Measurements from ENCODE around the gene XKR7.

The XKR7 gene

DNA sequence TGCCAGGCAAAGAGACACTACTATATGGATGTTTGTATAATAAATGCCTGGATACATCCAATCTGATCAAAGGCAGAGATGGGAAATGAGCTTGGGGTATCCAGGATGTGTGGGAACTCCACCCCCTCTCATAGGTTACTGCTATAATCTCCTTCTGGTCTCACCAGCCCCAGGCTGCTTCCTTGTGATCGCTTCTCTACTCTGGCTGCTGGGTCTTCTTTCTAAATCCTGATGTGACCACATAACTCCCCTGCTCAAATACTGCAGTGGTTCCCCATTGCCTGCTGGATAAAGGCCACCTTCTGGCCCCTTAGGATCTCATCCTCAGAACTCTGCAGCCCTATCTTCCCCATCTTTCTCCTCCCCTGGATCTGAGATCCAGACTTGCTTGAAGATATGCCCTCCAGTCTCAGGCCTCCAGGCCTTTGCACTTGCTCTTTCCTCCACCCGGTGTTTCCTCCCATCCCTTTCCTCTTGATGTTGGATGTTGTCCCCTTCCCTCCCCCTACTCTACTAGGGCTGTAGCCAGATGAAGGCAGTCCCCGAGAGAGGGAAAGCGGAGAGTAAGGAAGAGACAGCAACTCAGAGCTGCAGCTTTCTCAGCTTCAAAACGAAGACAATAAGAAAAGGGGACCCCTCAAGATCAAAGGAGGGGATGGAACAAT is 828 bp upstream of the XKR7 start:
- Histone ChIP-seq H3K4me1 (ENCODE audit: control extremely low read depth in 1 of 4, control insufficient read depth in 4 of 4, insufficient read depth in 4 of 4, low read length in 3 of 4) (peaks cover 0 to 12% (median 11%) of the 10 kb centered on the region in 4 experiments), H3K27me3 (replicated peaks in 2 of 5; ENCODE audit: control insufficient read depth in 4 of 5, insufficient read depth in 5 of 5, low read length in 4 of 5) (peaks cover 2 to 74% (median 31%) of the 10 kb centered on the region in 5 experiments), H3K9me3 (ENCODE audit: control extremely low read depth in 1 of 5, control insufficient read depth in 4 of 5, insufficient read depth in 2 of 5, low read depth in 1 of 5, low read length in 4 of 5) (no peaks in the 10 kb centered on the region), H3K4me3 (ENCODE audit: control insufficient read depth in 1 of 7, extremely low read depth in 1 of 7, insufficient read depth in 4 of 7, low read depth in 2 of 7, low read length in 6 of 7) (no peak overlapping the region), H3K36me3 (ENCODE audit: control insufficient read depth in 4 of 4, insufficient read depth in 4 of 4, low read length in 3 of 4) (no peaks in the 10 kb centered on the region), H3K27ac (ENCODE audit: insufficient read depth in 1 of 2, low read depth in 1 of 2, low read length in 2 of 2, poor library complexity in 1 of 2, severe bottlenecking in 2 of 2) (no peak overlapping the region)
- WGBS (ENCODE audit: insufficient coverage): 10% methylated on average over 4 of the region's 5 CpGs
- CTCF ChIA-PET: interaction anchor here (1.1 kb wide), 1 partner anchor 14 kb away, joined by 3 read pairs; no protein-coding TSS in a partner anchor
- no peak for DNase-seq
- POLR2A ChIA-PET: interaction anchor here (1.4 kb wide), 1 partner anchor 15 kb away, joined by 3 read pairs; the partner anchor contains the start of gene PDRG1

DNA sequence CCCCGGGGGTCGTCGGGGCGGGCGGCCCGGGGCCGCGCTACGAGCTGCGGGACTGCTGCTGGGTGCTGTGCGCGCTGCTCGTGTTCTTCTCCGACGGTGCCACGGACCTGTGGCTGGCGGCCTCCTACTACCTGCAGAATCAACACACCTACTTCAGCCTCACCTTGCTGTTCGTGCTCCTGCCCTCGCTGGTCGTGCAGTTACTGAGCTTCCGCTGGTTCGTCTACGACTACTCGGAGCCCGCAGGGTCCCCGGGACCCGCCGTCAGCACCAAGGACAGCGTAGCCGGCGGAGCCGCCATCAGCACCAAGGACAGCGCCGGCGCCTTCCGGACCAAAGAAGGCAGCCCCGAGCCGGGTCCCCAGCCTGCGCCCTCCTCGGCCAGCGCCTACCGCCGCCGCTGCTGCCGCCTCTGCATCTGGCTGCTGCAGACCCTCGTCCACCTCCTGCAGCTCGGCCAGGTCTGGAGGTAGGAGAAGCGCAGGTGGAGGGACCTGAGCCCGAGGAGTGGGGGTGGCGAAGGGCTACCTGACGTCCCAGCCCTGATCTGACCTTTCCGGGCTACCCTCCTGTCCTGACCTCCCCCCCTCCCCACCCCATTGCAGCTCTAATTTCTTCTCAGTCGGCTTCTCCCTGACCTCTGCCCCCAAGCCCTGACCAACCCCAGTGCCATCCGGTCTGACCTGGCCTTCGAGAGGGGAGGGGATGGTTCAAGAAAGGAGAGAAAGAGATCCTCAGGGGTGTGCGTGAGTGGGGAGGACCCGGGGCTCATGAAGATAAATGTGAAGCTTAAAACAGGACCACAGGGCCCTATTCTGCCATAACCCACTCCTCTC is 558 bp downstream of the XKR7 start:
- peak overlapping the region in 6 of 7 experiments; percentile 48 to 73 (median 57) for H3K4me3 ChIP-seq (ENCODE audit: control insufficient read depth in 1 of 7, extremely low read depth in 1 of 7, insufficient read depth in 4 of 7, low read depth in 2 of 7, low read length in 6 of 7)
- POLR2A ChIA-PET: no interaction called here
- peaks cover 2 to 66% (median 35%) of the 10 kb centered on the region in 5 experiments for H3K27me3 ChIP-seq (replicated peaks in 2 of 5; ENCODE audit: control insufficient read depth in 4 of 5, insufficient read depth in 5 of 5, low read length in 4 of 5)

DNA sequence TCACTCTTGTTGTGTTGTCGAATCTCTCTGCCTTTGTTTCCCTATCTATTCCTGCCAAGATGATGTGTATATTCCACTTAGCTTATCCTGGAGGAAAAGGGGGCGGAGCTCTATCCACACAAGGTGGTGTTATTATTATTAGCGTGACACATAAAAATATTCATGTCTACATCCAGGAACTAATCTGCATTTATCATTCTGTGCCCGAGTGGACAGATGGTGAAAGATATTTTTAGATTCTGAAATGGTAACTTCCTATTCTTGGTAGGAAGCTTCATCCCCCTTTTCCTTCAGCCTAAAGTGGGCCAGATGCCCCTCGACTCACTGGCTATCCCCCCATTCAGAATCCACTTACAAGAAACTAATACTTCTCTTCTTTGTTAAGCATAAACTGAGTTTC is 2.0 kb downstream of the XKR7 start:
- peaks cover 0 to 12% (median 11%) of the 10 kb centered on the region in 4 experiments for H3K4me1 ChIP-seq (ENCODE audit: control extremely low read depth in 1 of 4, control insufficient read depth in 4 of 4, insufficient read depth in 4 of 4, low read length in 3 of 4)
- no peak overlapping the region for H3K27ac ChIP-seq (ENCODE audit: insufficient read depth in 1 of 2, low read depth in 1 of 2, low read length in 2 of 2, poor library complexity in 1 of 2, severe bottlenecking in 2 of 2)
- H3K9me3 ChIP-seq (ENCODE audit: control extremely low read depth in 1 of 5, control insufficient read depth in 4 of 5, insufficient read depth in 2 of 5, low read depth in 1 of 5, low read length in 4 of 5): no peaks in the 10 kb centered on the region
- ChIA-PET POLR2A (interaction anchor here (0.6 kb wide), 1 partner anchor 65 kb away, joined by 3 read pairs; no protein-coding TSS in a partner anchor), CTCF (interaction anchor here (1.0 to 2.5 kb wide), 11 partner anchors 13 to 166 kb away, joined by 3 to 8 read pairs (median 4); partner anchors contain the start of gene PDRG1)
- DNase-seq: no peak
- no peak overlapping the region for H3K4me3 ChIP-seq (ENCODE audit: control insufficient read depth in 1 of 7, extremely low read depth in 1 of 7, insufficient read depth in 4 of 7, low read depth in 2 of 7, low read length in 6 of 7)
- no peaks in the 10 kb centered on the region for H3K36me3 ChIP-seq (ENCODE audit: control insufficient read depth in 4 of 4, insufficient read depth in 4 of 4, low read length in 3 of 4)
- WGBS (ENCODE audit: insufficient coverage): 25% methylated on average over 1 of the region's 5 CpGs
- peaks cover 2 to 55% (median 33%) of the 10 kb centered on the region in 5 experiments for H3K27me3 ChIP-seq (replicated peaks in 2 of 5; ENCODE audit: control insufficient read depth in 4 of 5, insufficient read depth in 5 of 5, low read length in 4 of 5)

More for the DNA sequence above, 558 bp downstream of the XKR7 start:
- peaks cover 0 to 12% (median 11%) of the 10 kb centered on the region in 4 experiments for H3K4me1 ChIP-seq (ENCODE audit: control extremely low read depth in 1 of 4, control insufficient read depth in 4 of 4, insufficient read depth in 4 of 4, low read length in 3 of 4)
- peak; percentile 73 to 90 (median 88) for DNase-seq
- no peak overlapping the region for H3K27ac ChIP-seq (ENCODE audit: insufficient read depth in 1 of 2, low read depth in 1 of 2, low read length in 2 of 2, poor library complexity in 1 of 2, severe bottlenecking in 2 of 2)
- no peaks in the 10 kb centered on the region for H3K9me3 ChIP-seq (ENCODE audit: control extremely low read depth in 1 of 5, control insufficient read depth in 4 of 5, insufficient read depth in 2 of 5, low read depth in 1 of 5, low read length in 4 of 5)
- no peaks in the 10 kb centered on the region for H3K36me3 ChIP-seq (ENCODE audit: control insufficient read depth in 4 of 4, insufficient read depth in 4 of 4, low read length in 3 of 4)
- CTCF ChIA-PET: interaction anchor here (0.7 to 2.5 kb wide), 8 partner anchors 9 to 122 kb away, joined by 3 to 8 read pairs (median 4); no protein-coding TSS in a partner anchor
- WGBS (ENCODE audit: insufficient coverage): 2% methylated on average over 38 of the region's 57 CpGs

DNA sequence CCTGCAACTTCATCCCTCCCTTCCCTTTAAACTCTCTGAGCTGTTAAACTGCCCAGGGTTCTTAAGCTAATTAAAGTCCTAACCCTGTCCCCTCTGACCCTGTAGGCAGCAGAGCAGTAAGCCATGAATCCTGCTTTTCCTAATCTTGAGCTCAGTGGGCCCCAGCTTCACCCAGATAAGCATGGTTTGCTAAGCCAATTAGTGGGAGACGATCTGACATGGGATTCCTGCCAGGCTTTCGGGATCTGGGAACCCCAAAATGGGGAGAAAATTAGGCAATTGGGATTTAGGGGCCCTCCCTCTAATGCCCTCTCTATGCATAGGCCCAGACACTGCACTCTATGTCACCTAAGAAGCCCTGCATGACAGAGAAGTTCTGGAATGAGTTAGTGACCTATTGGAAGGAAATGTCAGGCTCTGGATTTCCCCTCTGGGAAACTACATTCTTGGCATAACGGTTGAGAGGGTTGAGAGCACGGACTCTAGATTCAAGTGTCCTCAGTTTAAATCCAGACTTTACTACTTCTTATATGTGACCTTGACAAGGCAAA is 4.6 kb downstream of the XKR7 start:
- peaks cover 2 to 36% (median 19%) of the 10 kb centered on the region in 5 experiments for H3K27me3 ChIP-seq (replicated peaks in 2 of 5; ENCODE audit: control insufficient read depth in 4 of 5, insufficient read depth in 5 of 5, low read length in 4 of 5)
- DNase-seq: no peak
- ChIA-PET CTCF (interaction anchor here (0.9 to 1.5 kb wide), 4 partner anchors 9 to 150 kb away, joined by 3 to 5 read pairs (median 3); no protein-coding TSS in a partner anchor), POLR2A (no interaction called here)
- no peak overlapping the region for H3K4me3 ChIP-seq (ENCODE audit: control insufficient read depth in 1 of 7, extremely low read depth in 1 of 7, insufficient read depth in 4 of 7, low read depth in 2 of 7, low read length in 6 of 7)
- no peaks in the 10 kb centered on the region for H3K9me3 ChIP-seq (ENCODE audit: control extremely low read depth in 1 of 5, control insufficient read depth in 4 of 5, insufficient read depth in 2 of 5, low read depth in 1 of 5, low read length in 4 of 5)
- no peaks in the 10 kb centered on the region for H3K36me3 ChIP-seq (ENCODE audit: control insufficient read depth in 4 of 4, insufficient read depth in 4 of 4, low read length in 3 of 4)
- H3K27ac ChIP-seq (ENCODE audit: insufficient read depth in 1 of 2, low read depth in 1 of 2, low read length in 2 of 2, poor library complexity in 1 of 2, severe bottlenecking in 2 of 2): no peak overlapping the region
- peaks cover 0 to 10% (median 8%) of the 10 kb centered on the region in 4 experiments for H3K4me1 ChIP-seq (ENCODE audit: control extremely low read depth in 1 of 4, control insufficient read depth in 4 of 4, insufficient read depth in 4 of 4, low read length in 3 of 4)
- WGBS (ENCODE audit: insufficient coverage): 50% methylated on average over 1 of the region's 4 CpGs

DNA sequence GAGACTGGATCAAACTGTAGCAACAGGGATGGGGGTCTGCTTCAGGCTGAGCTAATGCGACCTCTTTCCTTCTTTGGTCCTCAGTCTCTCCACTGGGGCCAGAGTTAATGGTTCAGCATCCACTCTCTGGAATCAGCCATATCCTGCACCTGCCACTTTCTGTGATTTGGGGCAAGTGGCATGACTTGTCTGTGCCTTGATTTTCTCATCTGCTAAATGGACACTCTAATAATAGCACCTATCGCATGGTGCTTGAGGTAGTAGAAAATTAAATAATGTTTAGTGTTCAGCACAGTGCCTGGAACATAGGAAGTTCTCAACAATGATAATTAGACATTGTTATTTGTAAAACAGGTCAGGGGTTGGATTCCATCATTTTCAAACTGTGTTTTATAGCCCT is 6.3 kb downstream of the XKR7 start:
- WGBS (ENCODE audit: insufficient coverage): 100% methylated on average over 1 of the region's 2 CpGs

DNA sequence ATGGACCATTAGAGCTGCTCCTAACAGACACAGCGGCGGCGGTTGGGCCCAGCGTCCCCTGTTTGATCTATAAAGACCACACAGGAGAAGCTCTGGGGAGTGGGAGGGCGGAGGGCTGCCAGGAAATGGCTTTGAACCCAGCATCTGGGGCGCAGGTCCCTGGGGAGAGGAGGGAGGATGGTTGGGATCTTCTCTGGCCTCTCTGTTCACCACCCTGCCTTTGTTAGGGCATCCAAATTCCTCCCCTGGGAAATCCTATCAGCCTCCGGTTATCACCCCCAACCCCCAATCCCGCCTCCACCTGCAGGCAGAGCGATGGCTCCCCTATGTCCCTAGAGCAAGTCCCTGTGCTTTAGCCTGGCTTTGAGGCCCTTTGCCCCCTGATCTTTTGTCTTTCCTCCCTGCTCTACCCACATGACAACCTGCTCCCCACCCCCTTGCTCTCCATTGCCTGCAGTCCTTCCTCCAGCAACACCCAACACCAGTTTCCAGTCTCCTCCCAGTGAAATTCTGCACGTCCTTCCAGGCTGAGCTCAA is 7.1 kb downstream of the XKR7 start:
- H3K9me3 ChIP-seq (ENCODE audit: control extremely low read depth in 1 of 5, control insufficient read depth in 4 of 5, insufficient read depth in 2 of 5, low read depth in 1 of 5, low read length in 4 of 5): no peaks in the 10 kb centered on the region
- H3K36me3 ChIP-seq (ENCODE audit: control insufficient read depth in 4 of 4, insufficient read depth in 4 of 4, low read length in 3 of 4): no peaks in the 10 kb centered on the region
- no peak overlapping the region for H3K4me3 ChIP-seq (ENCODE audit: control insufficient read depth in 1 of 7, extremely low read depth in 1 of 7, insufficient read depth in 4 of 7, low read depth in 2 of 7, low read length in 6 of 7)
- no peaks in the 10 kb centered on the region for H3K4me1 ChIP-seq (ENCODE audit: control extremely low read depth in 1 of 4, control insufficient read depth in 4 of 4, insufficient read depth in 4 of 4, low read length in 3 of 4)
- no peak for DNase-seq
- ChIA-PET POLR2A (no interaction called here), CTCF (interaction anchor here (1.1 to 1.4 kb wide), 2 partner anchors 10 to 15 kb away, joined by 3 to 4 read pairs; no protein-coding TSS in a partner anchor)
- 81% methylated on average over 6 of the region's 10 CpGs for WGBS (ENCODE audit: insufficient coverage)
- H3K27ac ChIP-seq (ENCODE audit: insufficient read depth in 1 of 2, low read depth in 1 of 2, low read length in 2 of 2, poor library complexity in 1 of 2, severe bottlenecking in 2 of 2): no peak overlapping the region
- H3K27me3 ChIP-seq (replicated peaks in 2 of 5; ENCODE audit: control insufficient read depth in 4 of 5, insufficient read depth in 5 of 5, low read length in 4 of 5): peaks cover under 1 to 21% (median 15%) of the 10 kb centered on the region in 5 experiments

More for the DNA sequence above, 6.3 kb downstream of the XKR7 start:
- POLR2A ChIA-PET: no interaction called here
- H3K36me3 ChIP-seq (ENCODE audit: control insufficient read depth in 4 of 4, insufficient read depth in 4 of 4, low read length in 3 of 4): no peaks in the 10 kb centered on the region
- no peak for DNase-seq
- H3K4me1 ChIP-seq (ENCODE audit: control extremely low read depth in 1 of 4, control insufficient read depth in 4 of 4, insufficient read depth in 4 of 4, low read length in 3 of 4): no peaks in the 10 kb centered on the region
- peaks cover 2 to 28% (median 15%) of the 10 kb centered on the region in 5 experiments for H3K27me3 ChIP-seq (replicated peaks in 2 of 5; ENCODE audit: control insufficient read depth in 4 of 5, insufficient read depth in 5 of 5, low read length in 4 of 5)
- no peak overlapping the region for H3K4me3 ChIP-seq (ENCODE audit: control insufficient read depth in 1 of 7, extremely low read depth in 1 of 7, insufficient read depth in 4 of 7, low read depth in 2 of 7, low read length in 6 of 7)
- CTCF ChIA-PET: interaction anchor here (1.4 kb wide), 1 partner anchor 14 kb away, joined by 4 read pairs; no protein-coding TSS in a partner anchor
- no peaks in the 10 kb centered on the region for H3K9me3 ChIP-seq (ENCODE audit: control extremely low read depth in 1 of 5, control insufficient read depth in 4 of 5, insufficient read depth in 2 of 5, low read depth in 1 of 5, low read length in 4 of 5)
- no peak overlapping the region for H3K27ac ChIP-seq (ENCODE audit: insufficient read depth in 1 of 2, low read depth in 1 of 2, low read length in 2 of 2, poor library complexity in 1 of 2, severe bottlenecking in 2 of 2)

Data from common myeloid progenitor, CD34-positive (primary cell).